GM18873 (cell line): ENCODE measurements around the gene MAP3K4.

Experiments
- ATAC-seq: cut with Tn5 transposase; IDR thresholded peaks from one replicate; pipeline ENCODE4 v1.9.1; 2021; ENCODE audit warnings: mild to moderate bottlenecking, moderate library complexity, moderate number of reproducible peaks; ENCODE audit not compliant: unreplicated experiment, low FRiP score

The MAP3K4 gene

GRCh38 chr6:161076181-161076677 is 84.7 kb downstream of the MAP3K4 start:
- ATAC-seq = no peak

GRCh38 chr6:161079566-161080262 is 88.1 kb downstream of the MAP3K4 start:
- ATAC-seq = no peak

- no peak for ATAC-seq
Measured at GRCh38 chr6:161080263-161080970, 88.8 kb downstream of the MAP3K4 start.

- no peak for ATAC-seq
Measured at GRCh38 chr6:161082215-161082614, 90.6 kb downstream of the MAP3K4 start.

GRCh38 chr6:161085246-161085645 is 93.7 kb downstream of the MAP3K4 start:
- ATAC-seq = no peak

DNA sequence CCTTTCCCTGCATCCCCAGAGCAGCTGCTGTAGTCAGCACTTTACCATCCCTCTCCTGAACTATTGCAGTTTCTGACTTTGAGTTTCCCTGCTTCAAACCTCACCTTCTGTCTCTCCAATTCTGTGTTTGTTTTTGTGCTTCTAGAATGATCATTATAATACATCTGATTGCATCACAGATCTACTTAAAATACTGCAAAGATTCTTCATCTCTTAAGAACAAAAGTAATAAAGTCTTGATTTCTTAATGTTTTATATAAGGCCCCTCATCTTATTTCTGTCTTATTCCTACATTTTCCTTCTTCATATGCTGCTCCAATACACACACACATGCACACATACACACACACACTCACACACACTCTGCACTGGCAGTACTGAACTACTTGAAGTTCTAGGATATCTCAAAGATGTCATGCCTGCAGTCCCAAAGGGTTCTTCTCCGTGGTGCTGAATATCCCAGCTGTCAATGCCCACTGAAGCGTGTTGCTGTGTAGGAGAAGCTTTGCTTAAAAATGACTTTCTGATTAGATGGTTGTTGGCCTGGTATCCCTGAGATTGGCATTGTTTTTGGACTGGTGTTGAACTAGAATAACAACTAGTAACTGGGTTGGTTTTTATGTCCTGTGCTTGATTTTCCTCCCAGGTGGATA is 97.2 kb downstream of the MAP3K4 start:
- no peak for ATAC-seq

GRCh38 chr6:161091151-161091550 is 99.6 kb downstream of the MAP3K4 start:
- no peak for ATAC-seq

DNA sequence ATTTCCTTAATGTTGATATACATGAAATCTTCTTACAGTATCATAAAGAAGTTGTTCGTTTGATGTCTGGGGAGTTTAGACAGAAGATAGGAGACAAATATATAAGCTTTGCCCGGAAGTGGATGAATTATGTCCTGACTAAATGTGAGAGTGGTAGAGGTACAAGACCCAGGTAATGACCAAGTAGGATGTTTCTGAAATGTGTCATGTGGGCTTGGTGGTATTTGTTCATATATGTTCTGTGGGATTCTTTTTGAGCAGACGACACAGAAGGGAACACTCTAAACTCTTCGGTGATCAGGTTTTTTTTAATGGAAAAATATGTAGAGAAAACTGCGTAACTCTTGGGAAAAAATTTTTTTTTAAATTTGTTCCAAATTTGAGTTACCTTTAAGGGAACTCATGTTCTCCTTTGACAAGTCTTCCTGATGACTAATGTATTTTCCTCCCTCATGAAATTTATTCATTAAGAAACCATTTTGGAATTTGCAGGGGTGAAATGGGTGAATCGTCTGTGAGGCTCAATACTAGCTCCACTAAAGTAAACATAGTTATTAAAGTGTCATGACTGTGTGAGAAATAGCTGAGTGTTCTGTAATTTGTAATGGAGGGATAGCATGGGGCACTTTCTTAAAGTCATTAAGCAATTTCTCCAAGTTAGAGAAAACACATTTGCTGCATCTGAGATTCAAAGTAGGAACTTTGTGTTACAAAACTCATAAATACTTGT is 100.6 kb downstream of the MAP3K4 start:
- no peak for ATAC-seq

DNA sequence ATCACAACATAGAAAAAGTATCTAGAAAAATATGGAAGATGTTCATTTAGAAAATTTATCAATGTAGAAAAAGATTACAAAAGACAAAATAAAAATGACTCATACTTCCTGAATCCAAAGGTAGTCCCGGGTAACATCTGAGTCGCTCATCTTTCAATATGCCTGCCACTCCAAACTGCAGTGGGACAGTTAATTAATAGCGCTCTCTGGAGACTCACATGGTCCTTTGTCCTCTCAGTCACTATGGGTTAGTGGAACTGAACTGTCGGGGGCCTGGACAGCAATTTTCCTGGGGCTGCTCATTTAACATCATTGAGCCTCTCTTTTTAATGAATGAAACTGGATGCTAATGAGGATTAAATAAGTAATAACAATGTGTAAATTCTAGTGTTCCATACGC is 103.4 kb downstream of the MAP3K4 start:
- no peak for ATAC-seq

DNA sequence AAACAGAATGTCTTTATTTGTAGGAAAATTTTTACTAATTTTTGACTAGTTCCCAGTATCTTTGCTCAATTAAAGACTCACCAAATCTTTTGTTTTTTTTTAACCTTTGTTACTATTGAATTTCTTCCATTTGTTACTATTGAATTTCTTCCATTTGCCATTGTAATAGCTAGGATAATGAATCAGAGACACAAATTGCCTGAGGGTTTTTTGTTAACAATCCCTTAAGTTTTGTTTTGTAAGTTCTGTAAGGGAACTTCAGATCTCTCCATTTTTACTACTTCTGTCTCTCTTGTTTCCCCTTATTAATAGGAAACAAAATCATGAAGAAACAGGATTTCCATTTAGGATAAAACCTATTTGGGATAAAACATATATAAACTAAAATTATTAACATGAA is 104.3 kb downstream of the MAP3K4 start:
- ATAC-seq = no peak

- no peak for ATAC-seq
Measured at GRCh38 chr6:161100072-161100471, 108.5 kb downstream of the MAP3K4 start.

- no peak for ATAC-seq
Measured at GRCh38 chr6:161101517-161101916, 109.9 kb downstream of the MAP3K4 start.

- no peak for ATAC-seq
Measured at GRCh38 chr6:161103475-161103874, 111.9 kb downstream of the MAP3K4 start.

DNA sequence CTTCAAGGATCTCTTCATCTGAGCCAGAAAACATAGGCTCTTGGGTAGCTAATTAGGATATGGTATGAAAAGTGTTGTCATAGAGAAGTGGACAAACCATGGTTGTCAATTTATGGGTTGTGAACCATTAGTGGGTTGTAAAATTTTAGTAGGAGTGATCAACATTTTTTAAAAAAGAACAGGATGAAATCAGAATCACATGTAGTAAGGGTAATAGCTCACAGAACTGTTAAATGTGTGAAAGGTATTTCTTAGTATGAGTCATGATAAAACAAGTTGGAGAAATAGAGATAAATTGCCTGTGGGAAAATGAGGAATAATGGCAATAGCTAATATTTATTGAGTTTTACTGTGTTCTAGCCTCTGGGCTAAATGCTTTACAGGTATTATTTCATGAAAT is 113.4 kb downstream of the MAP3K4 start:
- no peak for ATAC-seq

GRCh38 chr6:161105408-161105807 is 113.8 kb downstream of the MAP3K4 start:
- no peak for ATAC-seq

- ATAC-seq = no peak
Measured at GRCh38 chr6:161107779-161108730, 116.5 kb downstream of the MAP3K4 start.

GRCh38 chr6:161108916-161109315 is 117.3 kb downstream of the MAP3K4 start:
- ATAC-seq = no peak

DNA sequence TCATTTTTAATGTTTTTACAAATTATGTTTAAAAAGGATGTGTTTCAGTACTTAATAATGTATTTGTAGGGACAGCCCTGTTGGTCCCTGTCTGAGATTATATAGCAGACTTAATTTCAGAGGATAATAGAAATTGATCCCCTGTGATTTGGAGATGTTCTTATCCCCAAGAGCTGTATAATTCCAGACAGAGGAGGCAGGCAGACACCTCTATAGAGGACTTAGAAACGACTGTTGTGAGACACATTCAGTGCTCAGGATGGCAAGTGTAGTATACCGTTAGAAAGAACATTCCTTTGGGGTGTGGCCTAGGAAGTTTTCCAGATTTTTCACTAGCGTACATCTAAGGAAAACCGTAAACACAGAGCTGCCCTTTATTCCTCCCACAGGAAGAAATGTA is 117.8 kb downstream of the MAP3K4 start:
- ATAC-seq = no peak

DNA sequence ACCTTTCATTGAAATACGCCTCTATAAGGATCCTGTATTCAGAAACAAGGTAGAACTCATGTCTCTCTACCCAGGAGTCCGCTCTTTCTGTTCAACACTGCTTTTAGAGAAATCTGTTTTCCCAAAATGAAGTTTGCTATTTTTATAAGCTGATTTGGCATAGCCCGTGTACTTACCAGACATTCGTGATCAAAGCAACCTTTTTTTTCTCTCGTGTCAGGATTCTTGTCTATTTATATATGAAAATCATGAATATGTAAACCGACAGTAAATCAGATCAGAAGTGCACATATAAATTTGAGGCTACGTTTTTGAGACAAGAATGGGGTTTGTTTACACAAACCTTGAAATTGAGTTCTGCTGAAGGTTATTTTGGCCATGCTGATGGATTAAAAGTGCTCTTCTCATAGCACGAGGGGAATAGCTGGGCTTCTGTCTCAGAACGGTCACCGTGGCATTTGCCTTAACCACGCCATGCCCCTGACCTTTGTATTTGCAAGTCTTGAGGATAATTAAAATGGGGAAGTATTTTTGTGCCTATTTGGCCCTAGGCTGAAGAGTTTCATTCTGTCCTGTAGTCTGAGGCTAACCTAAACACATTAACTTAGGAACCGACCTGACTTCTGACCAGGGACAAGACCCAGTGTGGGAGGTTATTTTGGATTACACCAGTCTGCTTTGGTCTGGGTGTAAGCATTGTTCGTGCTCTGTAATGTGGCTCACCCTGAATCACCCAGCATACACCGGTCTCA is 118.6 kb downstream of the MAP3K4 start:
- no peak for ATAC-seq
